NCI-H345 treated with DMSO at 0.1 percent for 48 hours (cell line): ENCODE results near the gene BSPRY.
"Not testable (repeated sequence)": the region's sequence is repeated elsewhere in the genome, so short reads cannot be mapped to it uniquely, and the experiment has no call there.

Experiments used
- DNase-seq: peaks from one replicate; lab custom pipeline; 2025; ENCODE audit not compliant: unreplicated experiment; lab: John Stamatoyannopoulos, UW

The BSPRY gene

DNA sequence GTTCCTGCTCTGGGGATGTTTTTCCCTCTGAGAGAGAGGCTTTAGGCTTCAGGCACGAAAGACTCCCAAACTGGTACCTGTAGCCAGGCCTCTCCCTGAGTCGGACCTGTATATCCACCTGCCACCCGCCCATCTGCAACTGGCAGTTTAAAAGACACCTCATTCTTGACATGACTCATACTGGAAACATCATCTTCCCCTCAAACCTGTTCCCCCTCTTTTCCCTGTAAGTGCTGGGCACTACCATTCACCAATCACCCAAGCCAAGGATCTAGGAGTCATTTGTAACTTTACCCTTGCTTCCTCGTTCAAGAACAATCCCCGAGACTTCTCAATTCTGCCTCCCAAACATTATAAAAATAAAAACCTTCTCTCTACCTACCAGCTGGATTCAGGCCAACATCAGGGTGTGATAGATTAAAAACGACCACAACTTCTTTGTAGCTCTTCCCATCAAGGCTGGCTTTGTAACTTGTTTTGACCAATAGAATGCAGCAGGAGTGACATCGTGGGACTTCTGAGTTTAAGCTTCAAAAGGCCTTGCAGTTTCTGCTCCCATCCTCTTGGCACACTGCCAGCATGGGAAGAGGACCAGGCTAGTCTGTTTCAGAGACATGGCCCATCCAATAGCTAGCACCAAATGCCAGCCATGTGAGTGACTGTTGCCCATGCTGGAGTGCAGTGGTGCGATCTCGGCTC, 7.5 kb upstream of the BSPRY start:
- DNase-seq: no peak

DNA sequence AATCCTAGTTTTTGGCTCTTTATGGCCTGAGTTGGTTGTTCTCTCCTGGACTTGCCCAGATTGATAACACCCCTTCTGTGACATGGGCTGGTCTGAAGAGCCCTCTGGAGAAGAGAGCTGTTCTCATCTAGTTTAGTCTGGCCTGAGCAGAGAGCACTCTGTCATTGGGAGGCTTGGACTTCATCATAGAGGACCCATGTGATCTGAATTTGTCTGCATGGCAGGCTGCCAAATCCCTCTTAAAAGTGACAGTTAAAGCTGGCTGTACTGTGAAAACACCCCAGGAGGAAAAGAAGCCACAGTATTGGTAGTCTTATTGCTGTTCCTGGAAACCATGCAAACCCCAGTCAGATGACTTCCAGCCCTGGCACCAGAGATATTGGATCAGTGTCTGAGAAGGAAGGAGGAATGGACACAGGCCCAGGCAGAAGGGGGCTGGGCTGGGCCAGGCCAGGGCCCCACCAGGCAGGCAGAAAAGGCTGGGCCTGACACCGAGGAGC, 5.6 kb upstream of the BSPRY start:
- peak; percentile 93 for DNase-seq

- DNase-seq: no peak
These were observed 4.2 kb upstream of the BSPRY start for GRCh38 chr9:113345190-113345589.

DNA sequence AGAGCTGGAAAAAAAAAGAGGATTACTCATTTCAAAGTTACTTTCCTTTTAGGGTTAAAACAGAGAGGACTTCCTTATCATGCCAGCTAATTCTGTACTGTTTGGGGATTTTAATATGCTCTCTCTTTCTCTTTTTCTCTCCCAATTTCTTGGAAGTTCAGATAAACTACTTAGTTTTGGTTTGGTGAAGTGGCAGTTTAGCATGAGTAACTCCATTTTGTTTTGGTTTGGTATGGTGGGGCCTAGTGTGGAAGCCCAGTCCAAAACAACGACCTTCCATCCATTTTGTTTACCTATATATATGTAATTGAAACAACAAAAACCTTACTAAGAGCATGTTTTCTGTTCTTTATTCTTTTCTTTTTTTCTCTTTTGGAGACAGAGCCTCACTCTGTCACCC, 3.7 kb upstream of the BSPRY start:
- no peak for DNase-seq

- DNase-seq: no peak
These were observed 904 bp upstream of the BSPRY start for GRCh38 chr9:113348437-113348836.

GRCh38 chr9:113349066-113349444, 286 bp upstream of the BSPRY start:
- peak; percentile 35 for DNase-seq

DNA sequence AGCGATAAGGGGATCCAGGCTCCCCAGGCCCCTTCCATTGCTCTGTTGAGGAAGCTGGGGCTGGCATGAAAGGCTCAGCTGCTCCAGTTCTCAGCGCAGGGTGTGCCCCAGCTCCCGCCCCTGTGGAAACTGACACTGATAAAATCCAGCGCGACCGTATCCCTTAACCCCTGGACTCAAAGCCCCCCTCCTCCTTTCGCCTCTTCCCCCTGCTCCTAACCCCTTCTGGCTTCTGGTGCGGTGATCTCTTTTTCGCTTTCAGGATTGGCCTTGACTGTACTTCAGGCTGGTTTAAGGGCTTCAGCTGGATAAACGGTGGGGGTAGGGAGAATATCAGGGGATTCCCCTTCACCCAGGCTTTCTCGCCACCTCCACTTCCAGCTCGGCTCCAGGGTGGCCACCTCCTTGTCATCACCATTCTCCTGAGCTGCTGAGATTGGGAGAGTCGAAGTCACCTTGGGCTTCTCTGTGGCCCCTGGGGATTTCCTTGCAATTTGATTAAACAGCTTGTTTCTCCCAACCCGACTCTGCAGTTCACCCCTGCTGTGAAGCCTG, 843 bp downstream of the BSPRY start:
- DNase-seq: no peak

DNA sequence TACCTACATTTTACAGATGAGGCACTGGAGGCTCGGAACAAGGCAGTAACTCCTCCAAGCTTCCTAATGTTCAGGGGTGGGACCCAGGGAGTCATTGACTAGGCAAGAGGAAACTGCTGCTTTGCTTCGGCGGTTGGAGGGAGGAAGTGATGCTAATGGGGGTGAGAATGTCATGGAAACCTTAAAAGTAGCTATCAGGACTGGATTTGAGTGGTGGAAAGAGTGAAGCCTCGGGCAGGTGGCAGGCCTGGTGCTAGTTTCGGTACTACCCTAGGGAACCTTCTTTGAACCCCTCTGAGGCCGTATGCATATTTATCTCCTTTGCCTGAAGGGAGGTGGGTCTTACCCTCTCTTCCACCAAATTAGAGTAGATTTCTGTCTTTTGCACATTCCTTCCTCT, 1.6 kb downstream of the BSPRY start:
- no peak for DNase-seq

DNA sequence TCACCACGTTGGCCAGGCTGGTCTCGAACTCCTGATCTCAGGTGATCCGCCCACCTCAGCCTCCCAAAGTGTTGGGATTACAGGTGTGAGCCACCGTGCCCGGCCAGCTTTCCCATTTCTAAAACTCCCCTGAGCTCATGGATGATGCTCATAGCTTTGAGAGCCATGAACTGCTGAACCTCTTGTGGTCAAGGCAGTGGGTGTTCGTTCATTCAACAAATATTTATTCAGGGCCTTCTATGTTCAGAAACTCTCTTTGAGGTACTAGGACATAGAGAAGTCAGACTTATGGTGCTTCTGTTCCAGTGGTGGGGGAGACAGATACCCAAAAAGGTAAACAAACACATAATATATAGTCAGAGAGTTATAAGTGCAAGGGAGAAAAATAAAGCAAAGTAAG, 2.7 kb downstream of the BSPRY start:
- DNase-seq: no peak

DNA sequence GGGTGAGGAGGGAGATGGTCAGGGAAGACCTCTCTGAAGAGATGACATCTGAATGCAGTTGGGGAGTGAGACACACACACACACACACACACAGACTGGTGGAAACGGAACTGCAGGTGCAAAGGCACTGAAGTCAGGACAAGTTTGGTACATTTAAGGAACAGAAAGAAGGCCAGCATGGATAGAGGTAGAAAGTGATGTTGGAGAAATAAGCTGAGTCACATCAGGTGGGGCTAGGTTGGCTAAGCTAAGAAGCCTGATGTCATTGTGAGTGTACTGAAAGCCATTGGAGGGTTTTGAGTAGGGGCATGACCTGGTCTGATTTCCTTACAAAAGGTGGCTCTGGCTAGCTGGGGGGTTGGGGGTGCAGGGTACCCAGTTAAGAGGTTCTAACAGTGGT, 3.1 kb downstream of the BSPRY start:
- no peak for DNase-seq

DNA sequence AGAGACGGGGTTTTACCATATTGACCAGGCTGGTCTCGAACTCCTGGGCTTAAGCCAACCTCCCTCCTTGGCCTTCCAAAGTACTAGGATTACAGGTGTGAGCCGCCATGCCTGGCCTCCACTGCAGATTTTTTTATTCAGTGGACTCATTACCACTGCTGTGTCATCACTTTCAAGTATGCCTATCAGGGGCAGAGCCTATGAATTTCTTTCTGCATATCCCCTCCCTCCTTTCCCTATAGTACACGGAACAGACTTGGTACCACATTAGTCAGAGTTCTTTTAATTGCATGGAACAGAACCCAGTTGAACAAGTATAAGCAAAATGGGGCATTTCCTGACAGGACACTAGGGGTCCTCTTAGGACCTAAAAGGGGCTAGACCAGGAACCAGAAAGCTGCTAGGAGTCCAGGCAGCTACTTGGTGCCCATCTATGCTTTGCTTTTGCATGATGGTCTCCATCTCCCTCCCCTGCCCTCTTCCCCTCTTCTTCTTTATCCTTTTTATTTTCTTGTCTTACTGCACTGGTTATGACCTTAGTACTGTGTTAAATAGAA, 5.8 kb downstream of the BSPRY start:
- DNase-seq: no peak

DNA sequence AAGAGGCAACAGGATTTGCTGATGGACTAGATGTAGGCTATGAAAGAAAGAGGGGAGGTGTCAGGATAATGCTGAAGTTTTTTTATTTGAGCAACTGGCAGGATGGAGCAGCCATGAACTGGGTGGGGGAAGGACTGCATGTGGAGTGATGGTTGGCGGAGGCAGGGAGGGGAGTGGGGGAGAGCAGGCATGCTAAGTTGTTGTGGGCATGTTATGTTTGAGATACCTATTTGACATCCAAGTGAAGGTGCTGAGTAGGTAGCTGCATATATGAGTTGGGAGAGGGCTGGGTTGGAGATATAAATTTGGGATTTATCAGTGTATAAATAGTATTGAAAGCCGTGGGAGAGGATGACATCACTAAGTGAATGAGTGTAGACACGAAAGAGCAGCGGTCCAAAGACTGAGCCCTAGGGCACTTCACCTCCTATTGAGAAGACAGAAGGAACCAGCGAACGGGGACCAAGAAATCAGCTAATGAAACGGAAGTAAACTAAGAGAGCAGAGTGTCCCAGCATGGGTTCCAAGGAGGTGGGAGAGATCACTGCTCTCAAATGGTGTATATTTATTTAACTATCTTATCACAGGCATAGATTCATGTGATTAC, 7.4 kb downstream of the BSPRY start:
- DNase-seq: no peak

- no peak for DNase-seq
These were observed 10.0 kb downstream of the BSPRY start for GRCh38 chr9:113359385-113359784.

GRCh38 chr9:113360242-113360842, 11.0 kb downstream of the BSPRY start:
- DNase-seq: no peak

DNA sequence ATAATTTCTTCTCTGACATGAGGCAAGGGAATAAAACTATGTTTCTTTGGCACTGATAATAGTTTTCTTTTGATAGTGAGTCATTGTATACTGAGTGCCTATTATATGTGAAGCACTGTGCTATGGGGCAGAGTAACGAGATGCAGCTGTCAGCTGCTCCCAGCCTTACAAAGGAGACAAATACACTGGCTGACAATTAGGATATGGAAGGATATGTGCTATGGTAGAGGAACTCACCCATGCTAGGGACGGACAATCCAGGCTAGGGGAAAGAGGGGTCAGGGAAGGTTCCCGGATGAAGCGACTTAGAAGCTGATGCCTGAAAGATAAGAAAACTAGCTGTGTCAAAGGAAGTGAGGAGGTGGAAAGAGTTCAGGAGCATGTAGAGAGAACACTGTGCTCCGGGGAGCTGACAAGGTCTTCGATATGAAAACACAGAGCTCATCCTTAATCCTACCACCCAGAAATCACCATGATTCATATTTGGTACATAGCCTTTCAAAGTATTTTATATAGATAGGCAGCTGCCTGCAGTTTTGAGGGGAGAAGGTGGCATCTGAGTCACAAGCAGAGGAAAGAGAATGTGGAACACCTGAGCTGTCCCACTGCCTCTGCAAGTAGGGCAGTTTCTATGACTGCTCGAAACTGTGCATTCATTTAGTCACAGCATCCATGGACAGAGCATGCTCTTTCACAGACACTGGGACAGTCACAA, 12.1 kb downstream of the BSPRY start:
- DNase-seq: no peak

GRCh38 chr9:113363336-113363735, 14.0 kb downstream of the BSPRY start:
- DNase-seq: no peak

DNA sequence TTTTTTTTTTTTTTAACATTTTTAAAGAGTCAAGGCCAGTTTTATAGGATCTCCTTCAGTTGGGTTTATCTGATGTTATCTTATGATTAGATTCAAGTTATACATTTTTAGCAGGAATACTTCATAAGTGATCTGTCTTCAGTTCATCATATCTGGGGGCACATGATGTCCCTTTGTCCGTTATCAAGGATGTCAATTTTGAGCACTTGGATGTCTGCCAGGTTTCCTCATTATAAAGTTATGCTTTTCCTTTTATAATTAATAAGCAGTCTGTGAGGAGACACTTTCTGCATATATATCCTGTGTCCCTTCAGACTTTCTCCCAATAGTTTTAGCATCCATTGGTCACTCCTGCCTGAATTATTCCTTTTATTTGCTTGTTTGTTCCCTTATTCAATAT, 15.6 kb downstream of the BSPRY start:
- no peak for DNase-seq

GRCh38 chr9:113365652-113366051, 16.3 kb downstream of the BSPRY start:
- not testable (repeated sequence) for DNase-seq

- no peak for DNase-seq
These were observed 19.1 kb downstream of the BSPRY start for GRCh38 chr9:113368348-113368981.

GRCh38 chr9:113368982-113369854, 19.9 kb downstream of the BSPRY start:
- DNase-seq: no peak
